Effector CD8-positive, alpha-beta T cell (primary cell): Measurements from ENCODE around the gene RAPGEF4.

Experiments
- DNase-seq: peaks from one replicate; lab custom pipeline; 2025; lab: John Stamatoyannopoulos, UW

The RAPGEF4 gene

GRCh38 chr2:172937884-172938712 is 202.5 kb downstream of the RAPGEF4 start:
- DNase-seq, result no peak

GRCh38 chr2:172938713-172939375 is 203.2 kb downstream of the RAPGEF4 start:
- DNase-seq, result no peak

GRCh38 chr2:172943539-172943938 is 207.9 kb downstream of the RAPGEF4 start:
- DNase-seq, result no peak

- DNase-seq, result no peak
Observed at GRCh38 chr2:172944022-172944793, 208.6 kb downstream of the RAPGEF4 start.

GRCh38 chr2:172944794-172945509 is 209.3 kb downstream of the RAPGEF4 start:
- DNase-seq, result no peak

- no peak for DNase-seq
Observed at GRCh38 chr2:172945510-172945850, 209.8 kb downstream of the RAPGEF4 start.

GRCh38 chr2:172947461-172948153 is 212.0 kb downstream of the RAPGEF4 start:
- DNase-seq, result no peak

GRCh38 chr2:172949522-172949921 is 213.9 kb downstream of the RAPGEF4 start:
- DNase-seq, result no peak

GRCh38 chr2:172950565-172950964 is 214.9 kb downstream of the RAPGEF4 start:
- DNase-seq, result no peak

GRCh38 chr2:172951554-172951953 is 215.9 kb downstream of the RAPGEF4 start:
- no peak for DNase-seq

GRCh38 chr2:172953411-172953810 is 217.8 kb downstream of the RAPGEF4 start:
- DNase-seq, result no peak

GRCh38 chr2:172953970-172954852 is 218.6 kb downstream of the RAPGEF4 start:
- DNase-seq, result no peak

- DNase-seq, result no peak
Observed at GRCh38 chr2:172955587-172955986, 219.9 kb downstream of the RAPGEF4 start.

- DNase-seq, result no peak
Observed at GRCh38 chr2:172957734-172958133, 222.1 kb downstream of the RAPGEF4 start.

GRCh38 chr2:172962082-172962481 is 226.4 kb downstream of the RAPGEF4 start:
- DNase-seq, result no peak

- DNase-seq, result no peak
Observed at GRCh38 chr2:172962824-172963223, 227.2 kb downstream of the RAPGEF4 start.

- DNase-seq, result no peak
Observed at GRCh38 chr2:172964511-172965139, 229.0 kb downstream of the RAPGEF4 start.

- no peak for DNase-seq
Observed at GRCh38 chr2:172965433-172966212, 230.0 kb downstream of the RAPGEF4 start.
